SK-N-MC (cell line): ENCODE data around the gene LCN1.

Source experiments
- EZH2 ChIP-seq: fragments of 200-600 bp; sonication (generic); IDR thresholded peaks from one replicate; pipeline ENCODE4 v1.6.1; 2017; ENCODE audit warnings: antibody characterized with exemption
- POLR2AphosphoS5 ChIP-seq: IDR thresholded peaks from 2 replicates; pipeline ENCODE4 v1.6.1; 2012; ENCODE audit warnings: mild to moderate bottlenecking, low read depth, low read length, borderline replicate concordance

DNA sequence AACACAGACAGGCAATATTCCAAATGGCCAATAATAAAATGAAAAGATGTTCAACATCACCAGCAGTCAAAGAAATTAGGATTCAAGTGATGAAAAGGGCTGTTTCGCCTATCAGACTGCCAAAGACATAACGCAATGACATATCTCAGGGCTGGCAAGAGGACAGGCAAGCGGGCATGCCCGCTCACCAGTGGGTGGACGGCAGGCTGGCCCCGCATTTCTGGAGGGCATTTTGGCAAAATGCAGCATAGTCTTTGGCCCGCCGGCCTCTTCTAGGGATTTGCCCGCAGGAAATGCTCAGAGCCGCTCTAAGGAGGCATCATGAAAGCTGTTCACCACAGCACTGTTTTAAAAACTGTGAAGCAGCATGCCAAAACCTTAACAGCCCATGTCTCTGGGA lies 43.0 kb upstream of the LCN1 start:
- TF ChIP-seq POLR2AphosphoS5 = no peak
- TF ChIP-seq EZH2 = no peak
